Transverse colon (tissue), 4 donors: ENCODE data around the gene SLC5A4.

Experiments used
- CTCF ChIP-seq, 5 experiments: fragments of 200-600 bp in 3 of 5; fragments of 450-650 bp in 2 of 5; sonication (generic) in 3 of 5; IDR thresholded peaks; 1 replicate in 2 of 5; 2 replicates in 3 of 5; pipeline ENCODE4 v1.5.1; 2016 to 2017; ENCODE audit warnings: antibody characterized with exemption in 5 of 5, inconsistent platforms in 3 of 5, mild to moderate bottlenecking in 2 of 5, moderate library complexity in 1 of 5
- POLR2A ChIP-seq: fragments of 450-650 bp; IDR thresholded peaks from one replicate; pipeline ENCODE4 v1.6.1; 2016; ENCODE audit warnings: antibody characterized with exemption, mild to moderate bottlenecking, moderate library complexity
- POLR2AphosphoS5 ChIP-seq, 3 donors: sonication (generic); formaldehyde crosslinking; IDR thresholded peaks; one replicate each; pipeline ENCODE4 v1.6.1; 2016; ENCODE audit warnings: antibody characterized with exemption in 3 of 3

GRCh38 chr22:32219026-32219425, 36.1 kb downstream of the SLC5A4 start:
- no peak for TF ChIP-seq POLR2A
- no peak for TF ChIP-seq CTCF (IDR thresholded peaks at IDR 0.05)
- no peak for TF ChIP-seq POLR2AphosphoS5 (IDR thresholded peaks at IDR 0.05)
